ENCODE data around the gene SLC8B1. TPM values are rescaled to one million over a fixed set of nuclear protein-coding genes. Genes with fewer than 3 reads are reported as not detected.

The SLC8B1 gene
- total RNA-seq, 2 experiments from 2014 or later = 85.3 to 92.7 TPM

GRCh38 chr12:113271466-113271852 is 63.5 kb downstream of the SLC8B1 start:
- no peak for DNase-seq
- no peak overlapping the region for H3K27ac ChIP-seq (ENCODE audit: low read depth in 1 of 2, low read length in 2 of 2)
- TF ChIP-seq, protein P1, sequence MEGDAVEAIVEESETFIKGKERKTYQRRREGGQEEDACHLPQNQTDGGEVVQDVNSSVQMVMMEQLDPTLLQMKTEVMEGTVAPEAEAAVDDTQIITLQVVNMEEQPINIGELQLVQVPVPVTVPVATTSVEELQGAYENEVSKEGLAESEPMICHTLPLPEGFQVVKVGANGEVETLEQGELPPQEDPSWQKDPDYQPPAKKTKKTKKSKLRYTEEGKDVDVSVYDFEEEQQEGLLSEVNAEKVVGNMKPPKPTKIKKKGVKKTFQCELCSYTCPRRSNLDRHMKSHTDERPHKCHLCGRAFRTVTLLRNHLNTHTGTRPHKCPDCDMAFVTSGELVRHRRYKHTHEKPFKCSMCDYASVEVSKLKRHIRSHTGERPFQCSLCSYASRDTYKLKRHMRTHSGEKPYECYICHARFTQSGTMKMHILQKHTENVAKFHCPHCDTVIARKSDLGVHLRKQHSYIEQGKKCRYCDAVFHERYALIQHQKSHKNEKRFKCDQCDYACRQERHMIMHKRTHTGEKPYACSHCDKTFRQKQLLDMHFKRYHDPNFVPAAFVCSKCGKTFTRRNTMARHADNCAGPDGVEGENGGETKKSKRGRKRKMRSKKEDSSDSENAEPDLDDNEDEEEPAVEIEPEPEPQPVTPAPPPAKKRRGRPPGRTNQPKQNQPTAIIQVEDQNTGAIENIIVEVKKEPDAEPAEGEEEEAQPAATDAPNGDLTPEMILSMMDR (IDR thresholded peaks at IDR 0.05) = no peak
- Mint-ChIP-seq H3K36me3 (ENCODE audit: low read depth) (peaks cover 71% of the 10 kb centered on the region), H3K9me3 (no peaks in the 10 kb centered on the region), H3K27me3 (no peaks in the 10 kb centered on the region), H3K4me3 (no peak overlapping the region), H3K4me1 (ENCODE audit: low read depth) (no peaks in the 10 kb centered on the region), H3K27ac (no peak overlapping the region)
- intact Hi-C loops (cut with DNase I, micrococcal nuclease) = no loop called here
- H3K27me3 ChIP-seq (ENCODE audit: control insufficient read depth in 1 of 2, insufficient read depth in 2 of 2, low read length in 2 of 2) = no peaks in the 10 kb centered on the region
- H3K4me1 ChIP-seq (ENCODE audit: insufficient read depth, low read length) = no peaks in the 10 kb centered on the region
- H3K4me3 ChIP-seq (ENCODE audit: low read length) = no peak overlapping the region
- ChIA-PET CTCF (no interaction called here), POLR2A (interaction anchor here (1.6 kb wide), 1 partner anchor 50 kb away, joined by 3 read pairs; the partner anchor contains the start of gene TPCN1)
- no peak for ATAC-seq (ENCODE audit: poor library complexity)
- peaks cover 66% of the 10 kb centered on the region for H3K36me3 ChIP-seq (ENCODE audit: insufficient read depth, low read length)
- no peaks in the 10 kb centered on the region for H3K9me3 ChIP-seq (ENCODE audit: control insufficient read depth in 1 of 2, insufficient read depth in 1 of 2, low read length in 2 of 2)

DNA sequence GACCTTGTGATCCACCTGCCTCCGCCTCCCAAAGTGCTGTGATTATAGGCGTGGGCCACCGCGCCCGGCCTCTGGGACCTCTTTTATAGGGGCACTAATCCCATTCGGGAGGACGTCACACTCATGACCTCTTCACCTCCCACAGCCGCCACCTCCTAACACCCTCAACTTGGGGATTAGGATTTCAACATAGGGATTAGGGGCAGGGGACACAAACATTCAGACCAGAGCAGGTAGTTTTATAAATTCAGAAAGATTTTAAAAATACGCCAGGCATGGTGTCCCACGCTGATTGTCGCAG is 64.2 kb downstream of the SLC8B1 start:
- no peak overlapping the region for H3K4me3 ChIP-seq (ENCODE audit: low read length)
- Mint-ChIP-seq H3K4me3 (no peak overlapping the region), H3K36me3 (ENCODE audit: low read depth) (peaks cover 79% of the 10 kb centered on the region), H3K4me1 (ENCODE audit: low read depth) (no peaks in the 10 kb centered on the region), H3K9me3 (no peaks in the 10 kb centered on the region), H3K27me3 (no peaks in the 10 kb centered on the region), H3K27ac (no peak overlapping the region)
- POLR2A ChIA-PET = interaction anchor here (1.6 kb wide), 1 partner anchor 49 kb away, joined by 3 read pairs; the partner anchor contains the start of gene TPCN1
- H3K36me3 ChIP-seq (ENCODE audit: insufficient read depth, low read length) = peaks cover 70% of the 10 kb centered on the region
- no peaks in the 10 kb centered on the region for H3K4me1 ChIP-seq (ENCODE audit: insufficient read depth, low read length)
- H3K27me3 ChIP-seq (ENCODE audit: control insufficient read depth in 1 of 2, insufficient read depth in 2 of 2, low read length in 2 of 2) = no peaks in the 10 kb centered on the region
- no peak for DNase-seq
- TF ChIP-seq, protein P1 (IDR thresholded peaks at IDR 0.05) = no peak
- H3K9me3 ChIP-seq (ENCODE audit: control insufficient read depth in 1 of 2, insufficient read depth in 1 of 2, low read length in 2 of 2) = no peaks in the 10 kb centered on the region
- intact Hi-C loops (cut with DNase I, micrococcal nuclease) = no loop called here
- no peak overlapping the region for H3K27ac ChIP-seq (ENCODE audit: low read depth in 1 of 2, low read length in 2 of 2)
- no peak for ATAC-seq (ENCODE audit: poor library complexity)
- CTCF ChIA-PET = no interaction called here

GRCh38 chr12:113269257-113269943 is 65.5 kb downstream of the SLC8B1 start:
- no peaks in the 10 kb centered on the region for H3K9me3 Mint-ChIP-seq
- ATAC-seq (ENCODE audit: poor library complexity) (no peak), DNase-seq (no peak)
- H3K36me3 ChIP-seq (ENCODE audit: insufficient read depth, low read length) = peaks cover 65% of the 10 kb centered on the region
- no peak overlapping the region for H3K4me3 Mint-ChIP-seq
- ChIA-PET POLR2A (no interaction called here), CTCF (no interaction called here)
- no peaks in the 10 kb centered on the region for H3K27me3 Mint-ChIP-seq
- no peaks in the 10 kb centered on the region for H3K9me3 ChIP-seq (ENCODE audit: control insufficient read depth in 1 of 2, insufficient read depth in 1 of 2, low read length in 2 of 2)
- H3K27ac ChIP-seq (ENCODE audit: low read depth in 1 of 2, low read length in 2 of 2) = no peak overlapping the region
- H3K27me3 ChIP-seq (ENCODE audit: control insufficient read depth in 1 of 2, insufficient read depth in 2 of 2, low read length in 2 of 2) = no peaks in the 10 kb centered on the region
- intact Hi-C loops (cut with DNase I, micrococcal nuclease) = no loop called here
- H3K36me3 Mint-ChIP-seq (ENCODE audit: low read depth) = peaks cover 78% of the 10 kb centered on the region
- TF ChIP-seq, protein P1 (IDR thresholded peaks at IDR 0.05) = no peak
- H3K4me1 ChIP-seq (ENCODE audit: insufficient read depth, low read length) = no peaks in the 10 kb centered on the region
- H3K4me1 Mint-ChIP-seq (ENCODE audit: low read depth) = peaks cover 5% of the 10 kb centered on the region
- H3K4me3 ChIP-seq (ENCODE audit: low read length) = no peak overlapping the region
- H3K27ac Mint-ChIP-seq = no peak overlapping the region
